ENCODE data around the gene SLC38A3.

The SLC38A3 gene

GRCh38 chr3:50269977-50270413, 64.9 kb downstream of the SLC38A3 start:
- DNase-seq = no peak

GRCh38 chr3:50270422-50271224, 65.6 kb downstream of the SLC38A3 start:
- DNase-seq = no peak

Data from CD4-positive, alpha-beta T cell treated with Interleukin-17A for 4 hours (primary cell).